OCI-LY7 (cell line): ENCODE measurements around the gene IMMP2L. TPM values are rescaled to one million over a fixed set of nuclear protein-coding genes. Genes with fewer than 3 reads are reported as not detected.

Experiments used
- BruUV-seq: library from RNA; stranded (reverse); fragments of 400-500 nt; replicated peaks from 2 replicates; lab custom pipeline; 2021; lab: Mats Ljungman, UMichigan
- CTCF ChIA-PET: fragments of 300-600 bp; sonication (Branson Sonifier 250); formaldehyde crosslinking; loops from one replicate; lab custom pipeline; 2022; ENCODE audit warnings: antibody characterized with exemption; ENCODE audit not compliant: unreplicated experiment; lab: Charles Lee
- POLR2A ChIA-PET: fragments of 300-600 bp; sonication (Branson Sonifier 250); formaldehyde crosslinking; loops from one replicate; lab custom pipeline; 2022; ENCODE audit warnings: antibody characterized with exemption; lab: Charles Lee
- DNase-seq: peaks from one replicate; pipeline ENCODE4 v3.0.0-alpha.2; 2015; ENCODE audit warnings: low spot score
- H2AFZ ChIP-seq: fragments of 200-600 bp; sonication (generic), shearing (Covaris generic); 2 replicates; pipeline ENCODE4 v1.6.1; 2014; ENCODE audit warnings: mild to moderate bottlenecking, antibody characterized with exemption, low read length, moderate library complexity
- H3K27ac ChIP-seq: fragments of 200-600 bp; sonication (generic); 2 replicates; pipeline ENCODE4 v1.5.1; 2014; ENCODE audit warnings: mixed run types, low read depth, mild to moderate bottlenecking, moderate library complexity, low read length, inconsistent platforms; ENCODE audit not compliant: poor library complexity, severe bottlenecking
- H3K36me3 ChIP-seq: fragments of 200-600 bp; sonication (generic); 2 replicates; pipeline ENCODE4 v1.6.1; 2014; ENCODE audit warnings: mild to moderate bottlenecking, antibody characterized with exemption, low read length, moderate library complexity, mixed read lengths; ENCODE audit not compliant: insufficient read depth
- H3K4me1 ChIP-seq: fragments of 200-600 bp; sonication (generic); 2 replicates; pipeline ENCODE4 v1.5.1; 2014; ENCODE audit warnings: mild to moderate bottlenecking, low read length; ENCODE audit not compliant: insufficient read depth, poor library complexity, severe bottlenecking
- H3K4me2 ChIP-seq: fragments of 200-600 bp; sonication (generic); 2 replicates; pipeline ENCODE4 v1.6.1; 2014; ENCODE audit warnings: mild to moderate bottlenecking, low read length
- H3K4me3 ChIP-seq: fragments of 200-600 bp; sonication (generic); 2 replicates; pipeline ENCODE4 v1.5.1; 2014; ENCODE audit warnings: mild to moderate bottlenecking, low read depth, low read length; ENCODE audit not compliant: poor library complexity, severe bottlenecking
- H3K79me2 ChIP-seq: fragments of 200-600 bp; sonication (generic); 2 replicates; pipeline ENCODE4 v1.6.1; 2016; ENCODE audit warnings: low read depth, mild to moderate bottlenecking, low read length, moderate library complexity, mixed read lengths; ENCODE audit not compliant: insufficient read depth
- H3K9me2 ChIP-seq: fragments of 200-600 bp; sonication (generic); 2 replicates; pipeline ENCODE4 v1.6.1; 2016; ENCODE audit warnings: mild to moderate bottlenecking, low read length, mixed read lengths; ENCODE audit not compliant: insufficient read depth
- H3K9me3 ChIP-seq: fragments of 200-600 bp; sonication (generic); 2 replicates; pipeline ENCODE4 v1.6.1; 2014; ENCODE audit warnings: mild to moderate bottlenecking, mixed run types, low read length, mixed read lengths
- H4K20me1 ChIP-seq: fragments of 200-600 bp; sonication (generic); 2 replicates; pipeline ENCODE4 v1.6.1; 2014; ENCODE audit warnings: mild to moderate bottlenecking, antibody characterized with exemption, low read length, moderate library complexity, mixed read lengths; ENCODE audit not compliant: insufficient read depth
- CTCF ChIP-seq: fragments of 200-600 bp; sonication (generic); conservative IDR thresholded peaks from 2 replicates; pipeline ENCODE4 v1.5.1; 2014; ENCODE audit warnings: mild to moderate bottlenecking, antibody characterized with exemption, low read length, moderate library complexity, mixed read lengths
- EZH2phosphoT487 ChIP-seq: fragments of 200-600 bp; sonication (generic); IDR thresholded peaks from 2 replicates; pipeline ENCODE4 v1.6.1; 2018; ENCODE audit warnings: low read depth, borderline replicate concordance, mild to moderate bottlenecking, mixed run types, antibody characterized with exemption, low read length, moderate library complexity, mixed read lengths
- intact Hi-C: fragments of 100-400 bp; cut with micrococcal nuclease; formaldehyde crosslinking; loops from one replicate; pipeline ENCODE4 v1.10.0; 2022; ENCODE audit not compliant: unreplicated experiment
- total RNA-seq, 2 experiments: library from RNA; depleted of rRNA in 1 of 2; stranded (reverse); fragments of >200 nt in 1 of 2; shearing (Covaris generic) in 1 of 2; gene quantifications; 2 replicates each; pipeline ENCODE4 v1.2.3, GENCODE V29; 2014 to 2022

The IMMP2L gene
- total RNA-seq, 2 experiments from 2014 or later, result 8.0 to 25.4 TPM

GRCh38 chr7:111413739-111414138, 148.6 kb downstream of the IMMP2L start:
- no peaks in the 10 kb centered on the region for H3K9me2 ChIP-seq
- intact Hi-C loops, result no loop called here
- no peak overlapping the region for H2AFZ ChIP-seq
- no peaks in the 10 kb centered on the region for H3K36me3 ChIP-seq
- no peaks in the 10 kb centered on the region for H3K4me1 ChIP-seq
- no peaks in the 10 kb centered on the region for H4K20me1 ChIP-seq
- ChIA-PET CTCF (no interaction called here), POLR2A (interaction anchor here (0.5 to 1.1 kb wide), 2 partner anchors 14 to 188 kb away, joined by 3 read pairs; no protein-coding TSS in a partner anchor)
- BruUV-seq, result no TSS peak
- H3K4me2 ChIP-seq, result no peak overlapping the region
- H3K4me3 ChIP-seq, result no peak overlapping the region
- H3K27ac ChIP-seq, result no peak overlapping the region
- no peak for DNase-seq
- TF ChIP-seq EZH2phosphoT487 (no peak), CTCF (no peak)
- no peaks in the 10 kb centered on the region for H3K9me3 ChIP-seq
- H3K79me2 ChIP-seq, result no peaks in the 10 kb centered on the region

- Histone ChIP-seq H2AFZ (no peak overlapping the region), H3K36me3 (no peaks in the 10 kb centered on the region), H3K4me3 (no peak overlapping the region), H3K4me1 (no peaks in the 10 kb centered on the region), H3K4me2 (no peak overlapping the region), H3K79me2 (no peaks in the 10 kb centered on the region), H3K9me2 (no peaks in the 10 kb centered on the region), H4K20me1 (no peaks in the 10 kb centered on the region), H3K27ac (no peak overlapping the region), H3K9me3 (no peaks in the 10 kb centered on the region)
- POLR2A ChIA-PET, result no interaction called here
- BruUV-seq, result no TSS peak
- intact Hi-C loops, result no loop called here
- no peak for DNase-seq
- no peak for TF ChIP-seq CTCF
- no peak for TF ChIP-seq EZH2phosphoT487
- CTCF ChIA-PET, result no interaction called here
Observed at GRCh38 chr7:111410899-111411298, 151.4 kb downstream of the IMMP2L start.

- no peaks in the 10 kb centered on the region for H3K79me2 ChIP-seq
- CTCF ChIA-PET, result no interaction called here
- no peaks in the 10 kb centered on the region for H3K4me1 ChIP-seq
- TF ChIP-seq CTCF (no peak), EZH2phosphoT487 (no peak)
- no peaks in the 10 kb centered on the region for H3K9me3 ChIP-seq
- no peak overlapping the region for H3K27ac ChIP-seq
- intact Hi-C loops, result no loop called here
- H3K4me3 ChIP-seq, result no peak overlapping the region
- H3K4me2 ChIP-seq, result no peak overlapping the region
- no peaks in the 10 kb centered on the region for H3K9me2 ChIP-seq
- no TSS peak for BruUV-seq
- DNase-seq, result no peak
- POLR2A ChIA-PET, result no interaction called here
- H3K36me3 ChIP-seq, result no peaks in the 10 kb centered on the region
- H2AFZ ChIP-seq, result no peak overlapping the region
- H4K20me1 ChIP-seq, result no peaks in the 10 kb centered on the region
Observed at GRCh38 chr7:111409714-111410422, 152.4 kb downstream of the IMMP2L start.
